WTC11 (cell line): ENCODE data around the gene RBP2.

Source experiments
- ELF4 ChIP-seq: sonication (generic); formaldehyde crosslinking; IDR thresholded peaks from 2 replicates; pipeline ENCODE4 v1.8.1; 2022; ENCODE audit warnings: low read depth, mild to moderate bottlenecking, moderate library complexity, missing genetic modification reagents
- RELA ChIP-seq: sonication (generic); formaldehyde crosslinking; IDR thresholded peaks from 2 replicates; pipeline ENCODE4 v1.8.1; 2022; ENCODE audit warnings: missing genetic modification reagents, mild to moderate bottlenecking, borderline replicate concordance

DNA sequence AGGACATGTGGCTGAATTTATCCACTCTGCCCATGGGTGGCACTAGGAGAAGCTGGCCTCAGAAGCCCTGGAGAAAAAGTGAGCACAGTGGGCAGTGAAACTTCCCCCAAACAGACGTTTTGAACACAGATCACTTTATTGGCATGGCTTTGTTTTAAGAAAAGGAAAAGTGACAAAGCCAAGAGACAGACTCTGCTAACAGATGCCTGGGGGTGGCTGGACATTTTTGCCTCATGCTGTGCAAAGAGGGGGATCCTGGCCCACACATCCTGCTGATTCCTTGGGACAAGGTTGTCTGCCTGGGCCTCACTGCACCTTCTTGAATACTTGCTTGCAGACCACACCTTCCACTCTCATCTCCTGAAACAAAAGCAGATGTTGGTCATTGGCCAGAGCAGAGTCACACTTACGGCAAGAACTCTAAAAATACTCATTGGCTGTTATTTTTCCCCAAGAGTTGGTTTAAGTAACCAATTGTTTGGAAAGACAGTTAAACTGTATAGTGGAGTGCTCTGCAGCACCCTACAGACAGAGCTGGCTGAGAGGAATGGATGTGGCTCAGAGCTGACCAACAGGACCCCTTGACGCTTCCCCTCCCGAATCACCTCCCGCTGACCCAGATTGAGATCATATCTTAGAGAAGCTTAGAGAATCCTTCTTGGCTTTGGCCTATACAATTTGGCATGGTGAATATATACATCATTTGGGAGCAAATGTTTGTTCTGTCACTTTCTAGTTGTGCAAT, 41.2 kb upstream of the RBP2 start:
- no peak for TF ChIP-seq ELF4
- TF ChIP-seq RELA (CRISPR knock-in tag): no peak
